ENCODE measurements around the gene U2AF1L4.

- TF ChIP-seq CTCF (conservative IDR thresholded peaks at IDR 0.05) (no peak), EZH2 (IDR thresholded peaks at IDR 0.05; ENCODE audit: low read depth) (no peak)
Measured at GRCh38 chr19:35751839-35752745, 6.9 kb upstream of the U2AF1L4 start.
